GM18498 (cell line): ENCODE measurements around the gene ASIC2.

Source experiments
- ATAC-seq: cut with Tn5 transposase; IDR thresholded peaks from one replicate; pipeline ENCODE4 v1.9.1; 2021; ENCODE audit warnings: mild to moderate bottlenecking, moderate library complexity; ENCODE audit not compliant: unreplicated experiment

The ASIC2 gene

GRCh38 chr17:33167736-33168135, 125.4 kb downstream of the ASIC2 start:
- ATAC-seq: no peak

GRCh38 chr17:33166472-33166871, 126.6 kb downstream of the ASIC2 start:
- ATAC-seq: no peak

GRCh38 chr17:33164169-33164881, 128.8 kb downstream of the ASIC2 start:
- ATAC-seq: no peak

- ATAC-seq: no peak
These were observed 129.4 kb downstream of the ASIC2 start for GRCh38 chr17:33163533-33164168.

GRCh38 chr17:33154869-33155455, 138.1 kb downstream of the ASIC2 start:
- ATAC-seq: no peak

- no peak for ATAC-seq
These were observed 140.3 kb downstream of the ASIC2 start for GRCh38 chr17:33152783-33153182.

- no peak for ATAC-seq
These were observed 141.5 kb downstream of the ASIC2 start for GRCh38 chr17:33151565-33151964.

GRCh38 chr17:33145941-33146340, 147.2 kb downstream of the ASIC2 start:
- no peak for ATAC-seq

- no peak for ATAC-seq
These were observed 148.3 kb downstream of the ASIC2 start for GRCh38 chr17:33144837-33145236.

- no peak for ATAC-seq
These were observed 150.3 kb downstream of the ASIC2 start for GRCh38 chr17:33142705-33143299.

- no peak for ATAC-seq
These were observed 152.5 kb downstream of the ASIC2 start for GRCh38 chr17:33140413-33141099.

GRCh38 chr17:33138627-33139026, 154.5 kb downstream of the ASIC2 start:
- no peak for ATAC-seq

- ATAC-seq: no peak
These were observed 155.7 kb downstream of the ASIC2 start for GRCh38 chr17:33137426-33137825.

GRCh38 chr17:33135691-33136090, 157.4 kb downstream of the ASIC2 start:
- ATAC-seq: no peak

- ATAC-seq: no peak
These were observed 161.5 kb downstream of the ASIC2 start for GRCh38 chr17:33131620-33132019.

- no peak for ATAC-seq
These were observed 165.4 kb downstream of the ASIC2 start for GRCh38 chr17:33127706-33128105.

- ATAC-seq: no peak
These were observed 167.0 kb downstream of the ASIC2 start for GRCh38 chr17:33126086-33126485.

- no peak for ATAC-seq
These were observed 167.5 kb downstream of the ASIC2 start for GRCh38 chr17:33125552-33125950.

- ATAC-seq: no peak
These were observed 168.1 kb downstream of the ASIC2 start for GRCh38 chr17:33124871-33125551.

- ATAC-seq: no peak
These were observed 168.9 kb downstream of the ASIC2 start for GRCh38 chr17:33124185-33124584.

- no peak for ATAC-seq
These were observed 171.3 kb downstream of the ASIC2 start for GRCh38 chr17:33121756-33122155.
